DOHH2 (cell line): ENCODE data around the gene HSPBP1.

ENCODE experiments used
- H3F3A ChIP-seq: fragments of 200-600 bp; sonication (generic), shearing (Covaris generic); 2 replicates; pipeline ENCODE4 v1.6.0; 2016; ENCODE audit warnings: antibody characterized with exemption, mild to moderate bottlenecking; ENCODE audit not compliant: control insufficient read depth, insufficient read depth
- H3K27ac ChIP-seq: fragments of 200-600 bp; sonication (generic); 2 replicates; pipeline ENCODE4 v1.5.1; 2014; ENCODE audit warnings: low read depth, mild to moderate bottlenecking, low read length, moderate library complexity
- H3K27me3 ChIP-seq: fragments of 200-600 bp; sonication (generic); 2 replicates; pipeline ENCODE4 v1.6.1; 2014; ENCODE audit warnings: mild to moderate bottlenecking, low read length, mixed read lengths; ENCODE audit not compliant: control insufficient read depth
- H3K36me3 ChIP-seq: fragments of 200-600 bp; sonication (generic); 2 replicates; pipeline ENCODE4 v1.6.1; 2014; ENCODE audit warnings: mild to moderate bottlenecking, low read length, moderate library complexity, mixed read lengths; ENCODE audit not compliant: control insufficient read depth
- H3K4me1 ChIP-seq: fragments of 200-600 bp; sonication (generic); 2 replicates; pipeline ENCODE4 v1.6.1; 2014; ENCODE audit warnings: mild to moderate bottlenecking, low read length, mixed read lengths; ENCODE audit not compliant: control insufficient read depth
- H3K4me2 ChIP-seq: fragments of 200-600 bp; sonication (generic); 2 replicates; pipeline ENCODE4 v1.6.0; 2014; ENCODE audit warnings: mild to moderate bottlenecking, low read length, moderate library complexity
- H3K4me3 ChIP-seq: fragments of 200-600 bp; sonication (generic); 2 replicates; pipeline ENCODE4 v1.5.1; 2014; ENCODE audit warnings: mild to moderate bottlenecking, low read length, mixed read lengths
- H3K79me2 ChIP-seq: fragments of 200-600 bp; sonication (generic); 2 replicates; pipeline ENCODE4 v1.6.1; 2014; ENCODE audit warnings: mild to moderate bottlenecking, low read length, mixed read lengths; ENCODE audit not compliant: control insufficient read depth
- H3K9me2 ChIP-seq: fragments of 200-600 bp; sonication (generic); replicated peaks from 2 replicates; pipeline ENCODE4 v1.6.1; 2014; ENCODE audit warnings: mild to moderate bottlenecking, low read length, mixed read lengths; ENCODE audit not compliant: control insufficient read depth
- H3K9me3 ChIP-seq: fragments of 200-600 bp; sonication (generic); 2 replicates; pipeline ENCODE4 v1.6.1; 2014; ENCODE audit warnings: antibody characterized with exemption, low read length, mixed read lengths; ENCODE audit not compliant: control insufficient read depth, insufficient read depth
- H4K20me1 ChIP-seq: fragments of 200-600 bp; sonication (generic); 2 replicates; pipeline ENCODE4 v1.6.0; 2014; ENCODE audit warnings: low read depth, mild to moderate bottlenecking, antibody characterized with exemption, low read length, moderate library complexity; ENCODE audit not compliant: control insufficient read depth, insufficient read depth
- EZH2phosphoT487 ChIP-seq: fragments of 200-600 bp; sonication (generic); IDR thresholded peaks from 2 replicates; pipeline ENCODE4 v1.6.1; 2017; ENCODE audit warnings: borderline replicate concordance, mild to moderate bottlenecking, antibody characterized with exemption, low read length, moderate library complexity, mixed read lengths
- TF ChIP-seq, protein P1 (sequence below): fragments of 200-600 bp; sonication (generic); IDR thresholded peaks from one replicate; pipeline ENCODE4 v1.5.1; 2014; ENCODE audit warnings: antibody characterized with exemption, mild to moderate bottlenecking, low read depth, low read length; ENCODE audit not compliant: poor library complexity, severe bottlenecking

Gene HSPBP1

DNA sequence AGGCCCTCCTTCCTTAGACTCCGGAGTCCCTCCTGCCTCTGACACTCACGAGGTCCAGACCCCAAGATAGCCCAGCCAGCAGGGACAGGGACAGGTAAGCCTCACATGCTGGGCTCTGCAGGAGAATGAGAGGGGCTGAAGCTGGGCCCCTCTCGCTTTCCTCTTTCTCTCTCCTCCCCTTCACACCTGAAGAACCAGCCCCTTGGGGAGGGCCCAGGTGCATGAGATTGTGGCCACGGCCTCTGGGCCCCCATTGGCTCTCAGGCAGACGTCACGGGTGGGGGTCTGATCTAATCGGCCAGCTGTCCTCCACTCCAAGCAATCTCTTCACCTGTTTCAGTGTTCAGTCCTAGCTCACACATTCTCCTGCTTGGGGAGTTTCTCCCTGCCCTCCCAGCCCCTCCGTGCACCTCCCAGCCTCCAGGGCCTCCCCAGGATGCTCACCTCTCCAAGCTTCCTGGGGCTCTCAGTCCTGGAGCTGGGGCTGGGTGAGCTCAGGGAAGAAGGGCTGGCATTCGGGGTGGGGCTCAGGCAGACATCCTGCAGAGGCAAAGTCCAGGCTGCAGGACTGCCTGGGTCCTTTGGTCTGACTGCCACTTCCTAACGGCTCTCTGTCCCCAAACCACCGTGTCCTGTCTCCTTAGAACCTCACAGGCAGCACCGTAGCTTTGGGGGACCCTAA, 42.4 kb upstream of the HSPBP1 start:
- H3F3A ChIP-seq = no peaks in the 10 kb centered on the region
- H3K9me3 ChIP-seq = no peaks in the 10 kb centered on the region
- no peaks in the 10 kb centered on the region for H4K20me1 ChIP-seq
- H3K9me2 ChIP-seq = no peaks in the 10 kb centered on the region
- no peak overlapping the region for H3K4me2 ChIP-seq
- H3K79me2 ChIP-seq = no peaks in the 10 kb centered on the region
- peaks cover 16% of the 10 kb centered on the region; the same call in 1 of the 2 replicates for H3K27me3 ChIP-seq
- H3K4me1 ChIP-seq = no peaks in the 10 kb centered on the region
- no peak overlapping the region for H3K4me3 ChIP-seq
- H3K36me3 ChIP-seq = no peaks in the 10 kb centered on the region
- H3K27ac ChIP-seq = no peak overlapping the region
- no peak for TF ChIP-seq EZH2phosphoT487
- TF ChIP-seq, protein P1, sequence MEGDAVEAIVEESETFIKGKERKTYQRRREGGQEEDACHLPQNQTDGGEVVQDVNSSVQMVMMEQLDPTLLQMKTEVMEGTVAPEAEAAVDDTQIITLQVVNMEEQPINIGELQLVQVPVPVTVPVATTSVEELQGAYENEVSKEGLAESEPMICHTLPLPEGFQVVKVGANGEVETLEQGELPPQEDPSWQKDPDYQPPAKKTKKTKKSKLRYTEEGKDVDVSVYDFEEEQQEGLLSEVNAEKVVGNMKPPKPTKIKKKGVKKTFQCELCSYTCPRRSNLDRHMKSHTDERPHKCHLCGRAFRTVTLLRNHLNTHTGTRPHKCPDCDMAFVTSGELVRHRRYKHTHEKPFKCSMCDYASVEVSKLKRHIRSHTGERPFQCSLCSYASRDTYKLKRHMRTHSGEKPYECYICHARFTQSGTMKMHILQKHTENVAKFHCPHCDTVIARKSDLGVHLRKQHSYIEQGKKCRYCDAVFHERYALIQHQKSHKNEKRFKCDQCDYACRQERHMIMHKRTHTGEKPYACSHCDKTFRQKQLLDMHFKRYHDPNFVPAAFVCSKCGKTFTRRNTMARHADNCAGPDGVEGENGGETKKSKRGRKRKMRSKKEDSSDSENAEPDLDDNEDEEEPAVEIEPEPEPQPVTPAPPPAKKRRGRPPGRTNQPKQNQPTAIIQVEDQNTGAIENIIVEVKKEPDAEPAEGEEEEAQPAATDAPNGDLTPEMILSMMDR = no peak

DNA sequence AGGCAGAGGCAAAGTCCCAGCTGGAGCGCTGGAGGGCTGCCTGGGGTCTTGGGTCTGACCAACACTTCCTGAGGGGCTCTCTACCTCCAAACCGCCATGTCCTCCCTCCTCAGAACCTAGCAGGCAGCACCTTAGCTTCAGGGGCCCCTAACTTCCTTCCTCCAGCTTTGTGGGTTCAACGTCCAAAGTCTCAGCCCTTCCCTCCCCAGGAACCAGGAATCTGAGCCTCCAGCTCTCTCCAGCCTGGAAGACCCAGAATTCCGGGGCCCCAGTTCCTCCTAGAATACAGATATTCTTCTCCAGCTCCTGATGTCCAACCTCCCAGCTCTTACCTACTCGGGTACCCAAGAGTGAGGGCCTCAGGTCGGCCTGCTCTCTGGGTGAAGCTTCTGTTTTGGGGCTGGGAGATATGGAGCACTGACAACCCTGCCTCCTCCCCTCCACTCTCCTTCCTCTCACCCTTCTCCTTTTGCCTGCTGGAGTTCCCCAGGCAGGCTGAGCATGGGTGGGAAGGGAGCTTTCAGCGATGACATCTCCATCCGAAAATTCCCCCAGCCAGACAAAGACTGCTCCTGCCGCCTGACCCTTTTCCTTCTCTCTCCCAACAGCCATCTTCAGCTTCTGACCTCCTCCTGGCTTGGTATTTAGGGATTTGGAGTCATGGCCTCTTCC, 41.7 kb upstream of the HSPBP1 start:
- Histone ChIP-seq H3K9me3 (no peaks in the 10 kb centered on the region), H3K4me2 (no peak overlapping the region), H3K36me3 (no peaks in the 10 kb centered on the region), H4K20me1 (no peaks in the 10 kb centered on the region), H3K4me1 (no peaks in the 10 kb centered on the region), H3K9me2 (no peaks in the 10 kb centered on the region), H3K79me2 (no peaks in the 10 kb centered on the region), H3K27me3 (peaks cover 16% of the 10 kb centered on the region; the same call in 1 of the 2 replicates), H3F3A (no peaks in the 10 kb centered on the region), H3K4me3 (no peak overlapping the region), H3K27ac (no peak overlapping the region)
- TF ChIP-seq, protein P1 = no peak
- no peak for TF ChIP-seq EZH2phosphoT487

DNA sequence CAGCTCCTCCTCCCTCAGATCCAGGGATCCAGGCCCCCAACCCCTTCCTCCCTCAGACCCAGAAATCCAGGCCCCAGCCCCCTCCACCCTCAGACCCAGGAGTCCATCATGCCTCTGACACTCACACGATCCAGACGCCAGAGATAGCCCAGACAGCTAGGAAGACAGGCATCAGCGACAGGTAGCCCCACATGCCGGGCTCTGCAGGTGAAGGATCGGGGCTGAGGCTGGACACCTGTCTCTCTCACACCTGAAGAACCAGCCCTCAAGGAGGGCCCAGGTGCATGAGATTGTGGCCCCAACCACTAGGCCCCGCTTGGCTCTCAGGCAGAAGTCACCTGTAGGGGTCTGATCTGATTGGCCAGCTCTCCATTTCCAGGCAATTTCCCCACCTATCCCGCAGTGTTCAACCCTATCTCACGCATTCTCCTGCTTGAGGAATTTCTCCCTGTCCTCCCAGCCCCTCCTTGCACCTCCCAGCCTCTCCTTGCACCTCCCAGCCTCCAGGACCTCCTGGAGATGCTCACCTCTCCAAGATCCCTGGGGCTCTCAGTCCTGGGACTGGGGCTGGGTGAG, 41.0 kb upstream of the HSPBP1 start:
- Histone ChIP-seq H3K27ac (no peak overlapping the region), H3K9me2 (no peaks in the 10 kb centered on the region), H3K79me2 (no peaks in the 10 kb centered on the region), H4K20me1 (no peaks in the 10 kb centered on the region), H3K4me2 (no peak overlapping the region), H3F3A (no peaks in the 10 kb centered on the region), H3K9me3 (no peaks in the 10 kb centered on the region), H3K27me3 (peaks cover 16% of the 10 kb centered on the region; the same call in 1 of the 2 replicates), H3K4me1 (no peaks in the 10 kb centered on the region), H3K36me3 (no peaks in the 10 kb centered on the region), H3K4me3 (no peak overlapping the region)
- no peak for TF ChIP-seq EZH2phosphoT487
- TF ChIP-seq, protein P1 = no peak
